Neural progenitor cell (in vitro differentiated cells): ENCODE data around the gene PPP2R5C.

ENCODE experiments used
- EZH2phosphoT487 ChIP-seq: fragments of 200-600 bp; sonication (generic); IDR thresholded peaks from 2 replicates; pipeline ENCODE4 v1.6.1; 2017; ENCODE audit warnings: antibody characterized with exemption
- TF ChIP-seq, protein P1 (sequence below): fragments of 200-600 bp; sonication (generic); IDR thresholded peaks from 2 replicates; pipeline ENCODE4 v1.5.1; 2017; ENCODE audit warnings: antibody characterized with exemption, mild to moderate bottlenecking

DNA sequence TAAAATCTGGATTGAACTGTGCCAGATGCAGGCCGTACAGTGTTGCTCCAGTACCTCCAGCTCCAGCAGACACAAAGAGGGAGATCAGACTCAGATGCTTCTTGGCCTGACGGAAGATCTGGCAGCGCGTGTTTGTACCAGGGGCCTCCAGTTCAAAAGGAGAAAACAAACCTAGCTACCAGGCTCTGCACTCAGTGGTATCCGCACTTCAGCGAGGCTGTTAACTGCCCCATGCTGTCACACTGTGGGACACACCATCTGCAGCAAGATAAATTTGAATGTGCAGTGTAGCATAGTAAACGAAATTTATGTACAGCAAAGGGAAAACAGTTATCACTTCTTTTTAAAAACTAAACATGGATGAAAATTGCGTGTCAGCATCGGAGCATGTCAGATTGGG, 208.0 kb downstream of the PPP2R5C start:
- TF ChIP-seq, protein P1, sequence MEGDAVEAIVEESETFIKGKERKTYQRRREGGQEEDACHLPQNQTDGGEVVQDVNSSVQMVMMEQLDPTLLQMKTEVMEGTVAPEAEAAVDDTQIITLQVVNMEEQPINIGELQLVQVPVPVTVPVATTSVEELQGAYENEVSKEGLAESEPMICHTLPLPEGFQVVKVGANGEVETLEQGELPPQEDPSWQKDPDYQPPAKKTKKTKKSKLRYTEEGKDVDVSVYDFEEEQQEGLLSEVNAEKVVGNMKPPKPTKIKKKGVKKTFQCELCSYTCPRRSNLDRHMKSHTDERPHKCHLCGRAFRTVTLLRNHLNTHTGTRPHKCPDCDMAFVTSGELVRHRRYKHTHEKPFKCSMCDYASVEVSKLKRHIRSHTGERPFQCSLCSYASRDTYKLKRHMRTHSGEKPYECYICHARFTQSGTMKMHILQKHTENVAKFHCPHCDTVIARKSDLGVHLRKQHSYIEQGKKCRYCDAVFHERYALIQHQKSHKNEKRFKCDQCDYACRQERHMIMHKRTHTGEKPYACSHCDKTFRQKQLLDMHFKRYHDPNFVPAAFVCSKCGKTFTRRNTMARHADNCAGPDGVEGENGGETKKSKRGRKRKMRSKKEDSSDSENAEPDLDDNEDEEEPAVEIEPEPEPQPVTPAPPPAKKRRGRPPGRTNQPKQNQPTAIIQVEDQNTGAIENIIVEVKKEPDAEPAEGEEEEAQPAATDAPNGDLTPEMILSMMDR = no peak
- TF ChIP-seq EZH2phosphoT487 = no peak
